Progenitor cell of endocrine pancreas (in vitro differentiated cells): ENCODE measurements around the gene NDUFS3. TPM values are rescaled to one million over a fixed set of nuclear protein-coding genes. Genes with fewer than 3 reads are reported as not detected.

ENCODE experiments used
- DNase-seq: peaks from one replicate; pipeline ENCODE4 v3.0.0; 2021; ENCODE audit warnings: low spot score; ENCODE audit not compliant: unreplicated experiment
- H3K27ac Mint-ChIP-seq: 2 replicates; pipeline ENCODE4 v1.8.0; 2021; ENCODE audit warnings: mild to moderate bottlenecking, moderate library complexity, mixed read lengths
- H3K27me3 Mint-ChIP-seq: 2 replicates; pipeline ENCODE4 v1.8.0; 2021; ENCODE audit warnings: mixed read lengths
- H3K36me3 Mint-ChIP-seq: 2 replicates; pipeline ENCODE4 v1.8.0; 2022; ENCODE audit warnings: mixed read lengths; ENCODE audit not compliant: insufficient read depth
- H3K4me1 Mint-ChIP-seq: 2 replicates; pipeline ENCODE4 v1.8.0; 2021; ENCODE audit warnings: low read depth, mixed read lengths
- H3K4me3 Mint-ChIP-seq: 2 replicates; pipeline ENCODE4 v1.8.0; 2021; ENCODE audit warnings: low read depth, mild to moderate bottlenecking, moderate library complexity, mixed read lengths
- H3K9me3 Mint-ChIP-seq: 2 replicates; pipeline ENCODE4 v1.8.0; 2021; ENCODE audit warnings: low read depth, mixed read lengths
- CTCF ChIP-seq: fragments of 200-600 bp; sonication (generic); IDR thresholded peaks from one replicate; pipeline ENCODE4 v1.5.0; 2021; ENCODE audit warnings: antibody characterized with exemption, mild to moderate bottlenecking; ENCODE audit not compliant: unreplicated experiment
- total RNA-seq: library from RNA; stranded (reverse); gene quantifications from 2 replicates; pipeline ENCODE4 v1.2.1, GENCODE V29; 2021

Gene NDUFS3
- total RNA-seq, 1 donor from 2014 or later: 102 TPM

GRCh38 chr11:47626234-47626633, 47.4 kb downstream of the NDUFS3 start:
- Mint-ChIP-seq H3K27me3 (no peaks in the 10 kb centered on the region), H3K9me3 (no peaks in the 10 kb centered on the region), H3K4me1 (no peaks in the 10 kb centered on the region), H3K36me3 (peaks cover 22% of the 10 kb centered on the region), H3K4me3 (no peak overlapping the region), H3K27ac (no peak overlapping the region)
- no peak for TF ChIP-seq CTCF
- no peak for DNase-seq

- peaks cover 25% of the 10 kb centered on the region for H3K36me3 Mint-ChIP-seq
- H3K27me3 Mint-ChIP-seq: no peaks in the 10 kb centered on the region
- H3K9me3 Mint-ChIP-seq: no peaks in the 10 kb centered on the region
- DNase-seq: no peak
- H3K4me3 Mint-ChIP-seq: no peak overlapping the region
- no peaks in the 10 kb centered on the region for H3K4me1 Mint-ChIP-seq
- no peak overlapping the region for H3K27ac Mint-ChIP-seq
- TF ChIP-seq CTCF: no peak
Measured at GRCh38 chr11:47628026-47628425, 49.2 kb downstream of the NDUFS3 start.

- H3K36me3 Mint-ChIP-seq: peaks cover 27% of the 10 kb centered on the region
- no peak for DNase-seq
- H3K4me3 Mint-ChIP-seq: no peak overlapping the region
- no peak overlapping the region for H3K27ac Mint-ChIP-seq
- H3K4me1 Mint-ChIP-seq: no peaks in the 10 kb centered on the region
- no peak for TF ChIP-seq CTCF
- no peaks in the 10 kb centered on the region for H3K27me3 Mint-ChIP-seq
- no peaks in the 10 kb centered on the region for H3K9me3 Mint-ChIP-seq
Measured at GRCh38 chr11:47631473-47631872, 52.6 kb downstream of the NDUFS3 start.

Other genes starting within 250 kb of the NDUFS3 start
- 0.10 and 0.22 TPM in 2 replicates for gene MYBPC3, start 226.4 kb upstream of the NDUFS3 start, total RNA-seq
- not detected in 2 replicates for gene SPI1, start 200.5 kb upstream of the NDUFS3 start, total RNA-seq
- 38.3 and 42.4 TPM in 2 replicates for gene SLC39A13, start 170.5 kb upstream of the NDUFS3 start, total RNA-seq
- 101 and 103 TPM in 2 replicates for gene PSMC3, start 152.6 kb upstream of the NDUFS3 start, total RNA-seq
- gene RAPSN, start 129.9 kb upstream of the NDUFS3 start, total RNA-seq: 0.42 and 0.81 TPM in 2 replicates
- gene CELF1, start 25.9 kb upstream of the NDUFS3 start, total RNA-seq: 161 and 163 TPM in 2 replicates
- 45.6 and 47.6 TPM in 2 replicates for gene PTPMT1, start 13.5 kb upstream of the NDUFS3 start, total RNA-seq
- gene KBTBD4, start 104 bp upstream of the NDUFS3 start, total RNA-seq: 16.6 and 18.1 TPM in 2 replicates
- 0.26 and 0.29 TPM in 2 replicates for gene FAM180B, start 7.6 kb downstream of the NDUFS3 start, total RNA-seq
- 2.5 and 4.0 TPM in 2 replicates for gene C1QTNF4, start 15.3 kb downstream of the NDUFS3 start, total RNA-seq
- 75.7 and 82.7 TPM in 2 replicates for gene MTCH2, start 63.5 kb downstream of the NDUFS3 start, total RNA-seq
- 6.1 and 8.2 TPM in 2 replicates for gene AGBL2, start 136.3 kb downstream of the NDUFS3 start, total RNA-seq
- 136 TPM in 2 replicates for gene FNBP4, start 188.3 kb downstream of the NDUFS3 start, total RNA-seq